Stimulated activated naive CD8-positive, alpha-beta T cell treated with anti-CD3 and anti-CD28 coated beads, Interleukin-15, Interleukin-2, amounts not matched to agents 100 ng/mL and 50 ng/mL, for 24 hours (primary cell): ENCODE results near the gene GABRB2.
"Not testable (repeated sequence)": the region's sequence is repeated elsewhere in the genome, so short reads cannot be mapped to it uniquely, and the experiment has no call there.

ENCODE experiments used
- H3K27ac Mint-ChIP-seq: one replicate; pipeline ENCODE4 v1.8.0; 2021; ENCODE audit warnings: mild to moderate bottlenecking, mixed read lengths
- H3K27me3 Mint-ChIP-seq: one replicate; pipeline ENCODE4 v1.8.0; 2021; ENCODE audit warnings: mixed read lengths
- H3K36me3 Mint-ChIP-seq: one replicate; pipeline ENCODE4 v1.8.0; 2021; ENCODE audit warnings: low read depth, mixed read lengths
- H3K4me1 Mint-ChIP-seq: one replicate; pipeline ENCODE4 v1.8.0; 2021; ENCODE audit warnings: low read depth, mixed read lengths
- H3K4me3 Mint-ChIP-seq: one replicate; pipeline ENCODE4 v1.8.0; 2021; ENCODE audit warnings: mild to moderate bottlenecking, mixed read lengths
- H3K9me3 Mint-ChIP-seq: one replicate; pipeline ENCODE4 v1.8.0; 2021; ENCODE audit warnings: mixed read lengths

GABRB2 gene

DNA sequence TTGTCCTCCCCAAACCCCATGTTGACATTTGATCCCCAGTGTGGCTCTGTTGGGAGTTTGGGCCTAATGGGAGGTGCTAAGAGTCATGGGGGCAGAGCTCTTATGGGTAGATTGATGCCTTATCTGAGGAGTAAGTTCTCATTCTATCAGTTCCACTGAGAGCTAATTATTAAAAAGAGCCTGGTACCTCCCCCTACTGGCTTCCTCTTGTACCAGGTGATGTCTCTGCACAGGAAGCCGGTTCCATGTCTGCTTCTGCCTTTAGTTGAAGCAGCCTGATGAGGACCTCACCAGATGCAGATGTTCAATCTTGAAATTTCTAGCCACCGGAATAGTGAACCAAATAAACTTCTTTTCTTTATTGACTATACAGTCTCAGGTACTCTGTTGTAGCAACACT is 10.8 kb downstream of the GABRB2 start:
- H3K4me3 Mint-ChIP-seq = no peak overlapping the region
- H3K4me1 Mint-ChIP-seq = no peaks in the 10 kb centered on the region
- no peaks in the 10 kb centered on the region for H3K27me3 Mint-ChIP-seq
- no peaks in the 10 kb centered on the region for H3K9me3 Mint-ChIP-seq
- no peak overlapping the region for H3K27ac Mint-ChIP-seq
- H3K36me3 Mint-ChIP-seq = no peaks in the 10 kb centered on the region

DNA sequence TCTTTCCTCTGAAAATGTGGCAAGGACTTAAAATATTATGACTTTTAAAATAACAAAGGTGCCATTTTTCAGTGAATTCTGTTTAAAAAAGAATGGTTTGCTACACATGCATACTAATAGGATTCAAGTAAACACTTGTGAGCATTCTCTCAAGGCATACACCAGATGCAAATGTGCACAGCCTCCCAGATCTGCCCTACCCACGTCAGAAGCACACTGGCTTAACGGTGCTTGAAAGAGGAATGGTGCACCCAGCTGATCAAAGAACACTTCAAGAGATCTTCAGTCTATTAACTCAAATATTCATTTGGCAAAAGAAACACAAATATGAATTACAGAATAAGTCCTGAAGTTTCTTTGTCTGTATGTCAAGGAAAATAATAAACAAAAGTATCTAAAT is 15.8 kb downstream of the GABRB2 start:
- Mint-ChIP-seq H3K4me1 (no peaks in the 10 kb centered on the region), H3K4me3 (no peak overlapping the region), H3K27me3 (no peaks in the 10 kb centered on the region), H3K27ac (no peak overlapping the region), H3K36me3 (no peaks in the 10 kb centered on the region), H3K9me3 (no peaks in the 10 kb centered on the region)

DNA sequence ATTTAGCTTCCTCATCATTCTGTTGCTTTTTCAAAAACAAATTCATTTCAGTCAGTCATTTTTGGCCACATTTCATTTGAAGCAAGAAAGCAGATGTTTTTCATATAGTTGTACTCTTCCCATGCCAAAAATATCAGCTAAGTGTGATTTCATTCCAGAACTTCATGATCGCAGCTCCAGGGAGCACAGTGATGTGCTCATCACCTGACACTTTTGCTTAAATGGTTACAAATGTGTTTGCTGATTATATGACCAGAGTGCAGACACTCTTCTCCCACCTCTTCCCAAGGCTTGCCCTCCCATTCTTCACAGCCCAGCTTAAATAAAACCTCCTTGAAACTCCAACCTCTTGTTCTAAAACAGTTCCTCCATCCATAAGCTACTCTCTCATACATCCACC is 32.6 kb downstream of the GABRB2 start:
- Mint-ChIP-seq H3K27me3 (no peaks in the 10 kb centered on the region), H3K4me1 (no peaks in the 10 kb centered on the region), H3K27ac (no peak overlapping the region), H3K36me3 (no peaks in the 10 kb centered on the region), H3K4me3 (no peak overlapping the region), H3K9me3 (peaks cover 9% of the 10 kb centered on the region)

DNA sequence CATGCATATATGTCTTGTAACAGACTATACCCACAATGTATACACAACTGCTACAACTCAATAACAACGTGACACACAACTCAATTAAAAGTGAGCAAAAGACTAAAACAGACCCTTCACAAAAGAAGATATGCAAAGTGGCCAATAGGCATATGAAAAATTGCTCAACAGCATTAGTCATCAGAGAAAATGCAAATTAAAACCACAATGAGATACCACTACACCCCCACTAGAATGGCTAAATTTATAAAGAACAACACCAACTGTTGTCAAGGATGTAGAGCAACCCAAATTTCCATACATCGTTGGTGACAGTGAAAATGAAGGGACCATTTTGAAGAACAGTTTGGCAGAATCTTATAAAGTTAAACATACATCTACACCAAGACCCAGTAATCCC is 38.9 kb downstream of the GABRB2 start:
- Mint-ChIP-seq H3K9me3 (peaks cover 6% of the 10 kb centered on the region), H3K27ac (no peak overlapping the region)

DNA sequence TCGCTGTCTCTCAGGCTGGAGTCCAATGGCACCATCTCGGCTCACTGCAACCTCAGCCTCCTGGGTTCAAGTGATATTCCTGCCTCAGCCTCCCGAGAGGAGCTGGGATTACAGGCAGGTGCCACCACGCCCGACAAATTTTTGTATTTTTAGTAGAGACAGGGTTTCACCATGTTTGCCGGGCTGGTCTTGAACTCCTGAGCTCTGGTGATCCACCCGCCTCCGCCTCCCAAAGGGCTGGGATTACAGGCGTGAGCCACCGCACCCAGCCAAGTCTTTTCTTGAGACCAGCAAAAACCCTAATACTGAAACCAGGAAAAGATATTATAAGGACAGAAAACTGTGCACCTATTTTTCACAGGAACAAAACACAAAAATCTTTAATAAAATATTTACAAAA is 41.4 kb downstream of the GABRB2 start:
- H3K4me3 Mint-ChIP-seq, H3K27ac Mint-ChIP-seq, H3K4me1 Mint-ChIP-seq, H3K9me3 Mint-ChIP-seq, H3K36me3 Mint-ChIP-seq, H3K27me3 Mint-ChIP-seq: not testable (repeated sequence)

More for the DNA sequence above, 38.9 kb downstream of the GABRB2 start:
- Mint-ChIP-seq H3K4me1 (no peaks in the 10 kb centered on the region), H3K27me3 (no peaks in the 10 kb centered on the region), H3K36me3 (no peaks in the 10 kb centered on the region), H3K4me3 (no peak overlapping the region)

DNA sequence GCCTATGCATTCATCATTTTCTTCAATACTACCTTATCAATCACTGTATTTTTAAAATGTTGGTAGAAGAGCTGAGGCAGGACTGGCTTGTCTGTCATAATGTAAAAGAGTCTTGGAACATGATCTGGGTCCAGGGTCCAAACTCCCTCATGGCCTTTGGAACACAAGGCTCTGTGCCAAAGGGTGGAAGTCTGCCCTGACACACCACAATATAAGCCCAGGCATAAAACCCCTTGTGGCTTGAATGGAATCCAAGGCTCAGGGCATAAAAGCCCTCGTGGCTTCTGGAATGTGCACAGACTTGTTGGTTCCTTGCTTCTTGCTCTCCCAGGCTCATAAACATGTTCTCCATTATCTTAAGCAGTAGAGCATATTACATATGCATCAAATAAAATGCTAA is 48.0 kb downstream of the GABRB2 start:
- Mint-ChIP-seq H3K4me1 (no peaks in the 10 kb centered on the region), H3K36me3 (no peaks in the 10 kb centered on the region), H3K4me3 (no peak overlapping the region), H3K27me3 (no peaks in the 10 kb centered on the region), H3K9me3 (no peaks in the 10 kb centered on the region), H3K27ac (no peak overlapping the region)

DNA sequence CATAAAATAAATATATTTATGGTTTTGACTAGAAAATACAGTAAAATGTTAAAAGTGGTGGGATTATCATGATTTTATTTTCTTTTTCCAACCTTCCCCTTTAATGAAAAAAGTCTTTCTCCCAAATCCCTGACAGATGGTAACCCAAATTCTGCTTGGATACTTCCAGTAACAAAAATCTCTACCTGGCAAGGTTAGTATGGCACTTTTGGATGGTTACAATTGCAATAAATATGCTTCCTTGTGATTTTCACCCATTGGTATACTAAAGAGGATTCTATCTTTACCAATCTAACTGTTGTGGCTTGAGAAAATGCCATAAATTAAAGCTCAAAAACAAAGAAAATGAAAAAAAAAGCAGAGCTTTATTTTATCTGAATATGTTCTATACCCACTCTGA is 62.8 kb downstream of the GABRB2 start:
- peaks cover 3% of the 10 kb centered on the region for H3K9me3 Mint-ChIP-seq
- no peaks in the 10 kb centered on the region for H3K36me3 Mint-ChIP-seq
- no peak overlapping the region for H3K27ac Mint-ChIP-seq
- H3K4me3 Mint-ChIP-seq = no peak overlapping the region
- H3K4me1 Mint-ChIP-seq = no peaks in the 10 kb centered on the region
- H3K27me3 Mint-ChIP-seq = no peaks in the 10 kb centered on the region

DNA sequence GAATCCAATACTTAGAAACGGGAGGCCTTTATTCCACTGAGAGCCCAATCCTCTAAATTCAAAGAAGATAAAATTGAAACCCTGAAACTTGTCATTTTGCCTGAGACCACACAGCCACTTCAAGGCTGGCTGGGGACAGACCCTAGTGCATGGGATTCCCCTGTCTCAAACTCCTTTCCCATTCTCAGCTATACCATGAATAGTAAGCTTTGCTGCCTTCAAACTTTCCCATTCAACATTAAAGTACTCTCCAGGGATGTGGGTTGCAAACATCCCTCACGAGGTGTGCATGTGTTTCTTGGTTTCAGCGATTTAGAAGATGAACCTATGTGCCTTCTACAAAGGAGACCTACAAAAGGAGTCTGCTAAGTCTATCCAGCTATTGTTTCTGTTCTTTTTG is 64.6 kb downstream of the GABRB2 start:
- H3K27ac Mint-ChIP-seq = no peak overlapping the region
- H3K4me3 Mint-ChIP-seq = no peak overlapping the region
- H3K27me3 Mint-ChIP-seq = no peaks in the 10 kb centered on the region
- H3K36me3 Mint-ChIP-seq = no peaks in the 10 kb centered on the region
- H3K9me3 Mint-ChIP-seq = peaks cover 3% of the 10 kb centered on the region
- H3K4me1 Mint-ChIP-seq = no peaks in the 10 kb centered on the region

DNA sequence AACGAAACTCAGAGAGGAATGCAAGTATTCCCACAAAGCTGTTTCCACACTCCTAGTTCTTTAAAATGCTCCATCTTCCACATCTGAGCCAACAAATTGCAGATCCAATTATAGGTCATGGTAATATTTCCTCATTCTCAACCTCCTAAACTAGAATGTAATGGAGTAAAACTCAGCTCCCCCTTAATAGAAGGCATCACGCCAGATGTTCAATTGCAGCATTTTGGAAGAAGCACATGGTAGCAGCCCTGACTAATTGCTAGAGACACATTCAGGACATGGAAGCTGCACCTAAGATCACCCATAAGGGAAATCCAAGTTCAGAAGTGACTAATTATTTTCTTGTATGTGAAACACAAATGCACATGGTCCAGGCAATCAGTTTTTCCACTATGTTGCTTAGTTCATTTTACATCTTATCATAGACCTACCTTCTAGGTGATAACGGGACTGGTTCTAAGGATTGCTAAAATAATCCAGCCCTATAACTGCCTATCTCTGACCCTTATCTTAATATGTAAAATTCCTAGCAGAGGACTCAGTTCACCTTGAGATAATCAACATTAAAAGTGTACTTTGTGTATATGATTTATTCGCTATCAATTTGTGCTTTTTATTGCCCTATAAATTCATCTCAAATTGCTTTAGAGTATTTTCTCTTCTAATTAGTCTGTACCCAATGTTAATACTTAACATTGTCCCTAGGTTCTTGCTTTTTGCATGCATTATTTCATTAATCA is 75.1 kb downstream of the GABRB2 start:
- Mint-ChIP-seq H3K4me3 (no peak overlapping the region), H3K36me3 (no peaks in the 10 kb centered on the region), H3K9me3 (peaks cover 4% of the 10 kb centered on the region), H3K4me1 (no peaks in the 10 kb centered on the region), H3K27ac (no peak overlapping the region), H3K27me3 (no peaks in the 10 kb centered on the region)

DNA sequence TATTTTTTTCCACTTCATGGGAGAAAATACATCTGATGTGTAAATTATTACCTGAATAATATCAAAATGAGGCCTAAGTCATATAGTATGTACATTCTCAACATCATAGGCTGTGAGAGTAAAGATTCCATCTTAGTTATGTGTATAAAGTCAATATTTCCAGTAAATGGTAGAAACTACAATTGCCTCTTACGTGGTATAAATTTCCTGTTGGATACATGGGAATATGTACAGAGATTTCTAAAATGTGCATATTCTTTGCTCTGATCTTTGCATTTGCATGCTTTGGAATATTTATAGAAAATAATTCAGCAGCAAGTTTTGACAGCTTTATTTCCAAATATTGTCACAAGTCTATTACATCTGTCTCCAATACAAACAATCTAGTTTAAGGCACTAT is 78.8 kb downstream of the GABRB2 start:
- no peak overlapping the region for H3K27ac Mint-ChIP-seq
- H3K4me3 Mint-ChIP-seq = no peak overlapping the region
- no peaks in the 10 kb centered on the region for H3K36me3 Mint-ChIP-seq
- H3K4me1 Mint-ChIP-seq = no peaks in the 10 kb centered on the region
- H3K9me3 Mint-ChIP-seq = no peaks in the 10 kb centered on the region
- H3K27me3 Mint-ChIP-seq = no peaks in the 10 kb centered on the region

DNA sequence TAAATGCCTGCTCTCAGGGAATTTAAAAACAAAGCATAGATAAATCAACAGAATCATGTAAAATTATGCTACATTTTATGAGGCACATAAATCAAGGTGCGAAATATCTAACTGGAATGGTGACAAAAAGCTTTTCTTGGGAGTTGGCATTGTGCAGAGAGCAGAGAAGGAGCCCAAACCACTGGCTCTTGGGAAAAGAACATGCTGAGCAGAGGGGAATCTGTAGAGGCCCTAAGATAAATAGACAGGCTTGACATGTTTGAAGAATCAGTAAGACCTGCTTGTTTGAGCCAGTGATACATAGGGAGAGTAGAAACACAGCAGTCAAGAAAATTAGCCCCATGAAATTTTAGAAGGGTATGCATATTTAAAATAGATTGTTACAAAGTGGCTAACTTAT is 85.8 kb downstream of the GABRB2 start:
- Mint-ChIP-seq H3K36me3 (no peaks in the 10 kb centered on the region), H3K9me3 (peaks cover 4% of the 10 kb centered on the region), H3K4me3 (no peak overlapping the region), H3K4me1 (no peaks in the 10 kb centered on the region), H3K27me3 (no peaks in the 10 kb centered on the region), H3K27ac (no peak overlapping the region)

DNA sequence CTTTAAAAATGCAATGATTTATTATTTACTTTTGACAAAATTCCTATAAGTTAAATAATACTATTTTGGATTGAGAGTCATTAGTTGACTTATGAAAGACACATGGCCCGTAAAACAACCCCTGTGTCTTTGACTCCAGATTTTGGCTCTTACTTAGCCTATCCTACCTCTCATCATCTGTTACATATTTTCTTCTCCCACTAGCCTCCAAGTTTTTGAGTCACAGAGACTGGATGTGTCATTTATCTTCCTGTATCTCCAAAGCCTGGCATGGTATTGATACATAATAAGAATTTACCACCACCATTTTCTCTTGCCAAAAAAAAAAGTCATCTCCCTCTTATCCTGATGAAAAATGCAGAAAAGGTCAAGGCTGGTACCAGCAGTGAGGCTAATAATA is 99.9 kb downstream of the GABRB2 start:
- H3K4me1 Mint-ChIP-seq = no peaks in the 10 kb centered on the region
- no peak overlapping the region for H3K27ac Mint-ChIP-seq
- H3K27me3 Mint-ChIP-seq = no peaks in the 10 kb centered on the region
- H3K4me3 Mint-ChIP-seq = no peak overlapping the region
- no peaks in the 10 kb centered on the region for H3K9me3 Mint-ChIP-seq
- no peaks in the 10 kb centered on the region for H3K36me3 Mint-ChIP-seq

DNA sequence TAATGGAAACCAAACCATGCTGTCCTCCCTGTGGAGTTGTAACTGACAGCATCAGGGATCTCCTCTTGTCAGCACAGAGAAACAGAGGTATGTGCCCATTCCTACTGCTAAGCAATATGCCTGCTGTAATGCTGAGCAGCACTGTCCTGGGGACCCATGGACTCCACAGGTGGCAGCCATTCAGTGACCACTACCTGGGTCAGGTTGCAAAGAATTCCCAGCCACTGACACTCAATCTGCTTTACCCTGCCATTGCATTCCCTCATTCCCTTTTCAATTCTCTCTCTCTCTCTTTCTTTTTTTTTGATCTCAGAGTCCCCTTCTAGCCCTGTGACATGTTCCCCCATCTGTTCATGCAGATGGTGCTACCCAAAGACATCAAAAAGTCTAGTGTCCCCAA is 104.1 kb downstream of the GABRB2 start:
- no peak overlapping the region for H3K4me3 Mint-ChIP-seq
- H3K4me1 Mint-ChIP-seq = no peaks in the 10 kb centered on the region
- no peak overlapping the region for H3K27ac Mint-ChIP-seq
- no peaks in the 10 kb centered on the region for H3K27me3 Mint-ChIP-seq
- H3K36me3 Mint-ChIP-seq = no peaks in the 10 kb centered on the region
- peaks cover 10% of the 10 kb centered on the region for H3K9me3 Mint-ChIP-seq

DNA sequence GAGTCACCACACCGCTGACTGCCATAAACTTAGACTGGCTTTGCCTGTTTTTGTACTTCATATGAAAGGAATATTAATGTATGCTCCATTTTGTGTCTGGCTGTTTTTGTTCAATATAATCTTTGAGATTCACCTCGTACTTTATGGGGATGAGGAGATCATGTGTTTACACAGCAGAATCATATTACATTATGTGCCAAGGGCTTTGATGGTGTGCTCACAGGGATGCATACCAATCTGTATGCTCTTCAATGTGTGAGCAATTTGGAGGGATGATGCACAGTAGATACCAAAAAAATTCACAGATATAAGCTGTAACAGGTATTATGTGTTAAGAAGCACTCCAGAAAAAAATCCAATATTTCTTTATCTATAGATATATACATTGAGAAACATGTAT is 113.7 kb downstream of the GABRB2 start:
- Mint-ChIP-seq H3K27ac (no peak overlapping the region), H3K4me1 (no peaks in the 10 kb centered on the region), H3K36me3 (no peaks in the 10 kb centered on the region), H3K4me3 (no peak overlapping the region), H3K27me3 (no peaks in the 10 kb centered on the region), H3K9me3 (no peaks in the 10 kb centered on the region)

DNA sequence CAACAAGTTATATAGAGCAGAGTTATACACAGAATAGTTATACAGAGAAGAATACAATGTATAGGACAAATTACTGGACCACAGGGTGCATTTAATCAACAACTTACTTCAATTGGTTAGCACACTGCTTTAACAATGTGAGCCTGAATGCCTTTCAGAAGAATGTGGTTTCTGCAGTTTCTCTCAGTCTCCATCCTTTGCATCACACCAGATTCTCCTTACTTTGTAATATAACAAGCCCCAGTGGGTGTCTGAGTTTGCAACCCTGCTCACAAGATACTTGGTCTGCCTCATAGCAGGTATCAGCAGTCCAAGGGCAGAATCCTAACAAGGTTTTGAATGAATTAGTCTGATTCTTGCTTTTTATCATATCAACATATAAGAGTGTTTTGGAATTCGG is 114.6 kb downstream of the GABRB2 start:
- H3K27me3 Mint-ChIP-seq = no peaks in the 10 kb centered on the region
- H3K9me3 Mint-ChIP-seq = no peaks in the 10 kb centered on the region
- no peaks in the 10 kb centered on the region for H3K4me1 Mint-ChIP-seq
- no peak overlapping the region for H3K27ac Mint-ChIP-seq
- no peak overlapping the region for H3K4me3 Mint-ChIP-seq
- no peaks in the 10 kb centered on the region for H3K36me3 Mint-ChIP-seq

DNA sequence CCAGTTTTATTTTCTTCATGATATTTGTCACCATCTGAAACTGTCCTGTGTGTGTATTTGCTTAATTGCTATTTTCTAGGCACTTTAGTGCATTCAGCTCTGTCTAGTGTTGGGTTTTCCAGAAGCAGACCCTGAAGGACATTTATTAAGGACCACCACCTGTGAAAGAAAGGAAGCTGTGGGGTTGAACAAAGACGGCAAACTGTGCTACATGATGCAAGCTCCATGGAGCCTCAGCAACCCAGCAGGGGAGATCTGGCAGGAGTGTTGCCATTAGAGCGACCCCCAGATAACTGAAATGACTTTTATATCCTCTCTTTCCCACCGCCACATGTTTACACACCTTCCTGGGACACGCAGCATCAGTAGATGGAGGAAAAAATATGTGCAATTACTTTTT is 125.5 kb downstream of the GABRB2 start:
- Mint-ChIP-seq H3K27ac (no peak overlapping the region), H3K36me3 (no peaks in the 10 kb centered on the region), H3K4me3 (no peak overlapping the region), H3K27me3 (no peaks in the 10 kb centered on the region), H3K4me1 (no peaks in the 10 kb centered on the region), H3K9me3 (no peaks in the 10 kb centered on the region)
